Measurements from ENCODE around the gene SPNS3. TPM values are rescaled to one million over a fixed set of nuclear protein-coding genes. Genes with fewer than 3 reads are reported as not detected.

The SPNS3 gene
- total and polyA plus RNA-seq, 2 of the 4 experiments (the other 2 are of a cell fraction): 0.18 TPM; not detected in 1

DNA sequence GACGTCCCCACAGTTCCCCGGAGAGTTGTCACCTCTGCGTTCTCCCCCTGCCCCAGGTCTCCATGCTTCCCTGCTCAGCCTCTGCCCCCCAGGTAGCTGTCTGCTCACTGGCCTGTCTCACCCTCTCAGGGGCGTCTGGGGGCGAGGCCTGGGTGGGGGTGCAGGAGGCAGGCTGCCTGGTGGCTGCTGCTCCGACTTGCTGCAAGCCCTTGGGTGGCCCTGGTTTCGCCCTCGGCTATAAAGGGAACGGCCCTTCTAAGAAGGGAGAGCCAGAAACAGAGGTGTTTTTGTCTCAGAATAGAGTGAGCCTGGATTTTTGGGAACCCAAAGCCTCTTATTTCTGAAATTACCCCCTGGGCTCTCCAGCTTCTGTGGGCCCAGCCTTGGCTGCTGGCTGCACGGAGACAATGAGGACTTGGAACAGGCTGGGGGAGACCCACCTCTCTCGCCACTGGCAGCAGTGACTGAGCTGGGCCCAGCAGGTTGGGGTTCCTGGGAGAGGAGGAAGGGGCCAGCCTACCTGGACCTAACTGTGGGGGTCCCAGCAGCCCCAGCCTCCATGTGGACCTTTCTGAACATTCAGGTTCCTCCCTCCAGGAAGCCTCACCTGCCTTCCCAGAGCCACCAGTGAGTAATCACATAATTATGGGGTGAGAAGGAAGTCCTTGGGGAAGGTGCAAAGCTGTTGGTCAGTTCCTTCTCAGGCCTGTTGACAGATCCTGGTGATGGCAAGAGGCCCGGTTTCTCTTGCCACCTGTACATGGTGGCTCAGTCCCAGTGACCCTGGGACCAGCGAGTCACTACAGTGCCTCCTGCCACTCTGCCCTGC, 49.5 kb downstream of the SPNS3 start:
- Histone ChIP-seq H4K20me1 (ENCODE audit: insufficient read depth, low read length) (no peaks in the 10 kb centered on the region; the same call in 1 of the 2 replicates), H2AFZ (replicated peaks; ENCODE audit: low read length, poor library complexity) (no peak overlapping the region), H3K27ac (ENCODE audit: insufficient read depth, low read length) (no peak overlapping the region), H3K4me3 (ENCODE audit: insufficient read depth, low read depth, low read length) (no peak overlapping the region), H3K56ac (ENCODE audit: extremely low read depth, insufficient read depth, low read length) (no peak overlapping the region), H2AK9ac (replicated peaks; ENCODE audit: low read depth, low read length, poor library complexity) (no peak overlapping the region), H3K9me1 (ENCODE audit: insufficient read depth, low read length) (no peaks in the 10 kb centered on the region), H3K23ac (ENCODE audit: low read depth, low read length) (no peak overlapping the region), H2BK5ac (ENCODE audit: low read depth, low read length, poor library complexity, severe bottlenecking) (no peak overlapping the region), H2BK20ac (ENCODE audit: low read depth, low read length) (no peak overlapping the region), H3K4ac (ENCODE audit: low read depth, low read length) (no peak overlapping the region), H3K9ac (ENCODE audit: low read depth, low read length) (no peak overlapping the region), H4K8ac (ENCODE audit: low read depth in 2 of 2, low read length in 2 of 2) (no peak overlapping the region), H4K91ac (ENCODE audit: insufficient read depth, low read depth, low read length) (no peak overlapping the region), H3K9me3 (ENCODE audit: control insufficient read depth, insufficient read depth, low read length) (no peaks in the 10 kb centered on the region), H3K4me2 (ENCODE audit: low read depth, low read length) (no peak overlapping the region), H2BK15ac (ENCODE audit: low read depth, low read length) (no peak overlapping the region), H3K27me3 (ENCODE audit: control insufficient read depth, insufficient read depth, low read length) (peaks cover 38% of the 10 kb centered on the region; the same call in 1 of the 2 replicates), H4K5ac (ENCODE audit: low read depth, low read length) (no peak overlapping the region), H3K18ac (ENCODE audit: low read depth, low read length) (no peak overlapping the region), H3K14ac (replicated peaks; ENCODE audit: low read depth, low read length) (no peak overlapping the region), H2AK5ac (ENCODE audit: low read depth, low read length) (no peak overlapping the region), H3K36me3 (ENCODE audit: control insufficient read depth, insufficient read depth, low read length) (no peaks in the 10 kb centered on the region), H3K79me1 (ENCODE audit: low read depth in 1 of 2, low read length in 2 of 2) (no peaks in the 10 kb centered on the region), H2BK120ac (ENCODE audit: low read depth, low read length) (no peak overlapping the region), H3K4me1 (ENCODE audit: control insufficient read depth, insufficient read depth, low read length) (no peaks in the 10 kb centered on the region)
- no TSS peak for BruUV-seq (replicated peaks)
- ATAC-seq (ENCODE audit: low read depth) (no peak), DNase-seq (no peak)
- intact Hi-C loops (cut with micrococcal nuclease): no loop called here
- dilution Hi-C loops (cut with HindIII; ENCODE audit: low sequenced_read_pairs, unreplicated experiment): no loop called here
- in situ Hi-C loops (cut with MboI; ENCODE audit: low sequenced_read_pairs): no loop called here
- ChIA-PET CTCF (no interaction called here), POLR2A (ENCODE audit: unreplicated experiment) (no interaction called here)
- 40% methylated on average over 4 of the region's 13 CpGs; no CpG with 5 or more reads in 1 of the 2 experiments for WGBS, 2 experiments (ENCODE audit: extremely low coverage in 2 of 2, insufficient read length in 1 of 2)
- TF ChIP-seq BHLHE40 (IDR thresholded peaks at IDR 0.05; ENCODE audit: low read depth, low read length) (no peak), MXI1 (IDR thresholded peaks at IDR 0.05; ENCODE audit: borderline replicate concordance, low read depth, low read length) (no peak), MAZ (IDR thresholded peaks at IDR 0.05; ENCODE audit: borderline replicate concordance, low read depth, low read length) (no peak), SMC3 (IDR thresholded peaks at IDR 0.05; ENCODE audit: low read depth, low read length) (no peak), NFE2L2 (IDR thresholded peaks at IDR 0.05; ENCODE audit: low read depth, low read length) (no peak), FOS (IDR thresholded peaks at IDR 0.05; ENCODE audit: low read depth, low read length) (no peak), CHD1 (IDR thresholded peaks at IDR 0.05; ENCODE audit: low read depth, low read length) (no peak), RCOR1 (IDR thresholded peaks at IDR 0.05; ENCODE audit: insufficient replicate concordance, low read length) (no peak), CTCF (conservative IDR thresholded peaks at IDR 0.05; ENCODE audit: low read depth, low read length) (no peak), POLR2A (IDR thresholded peaks at IDR 0.05; ENCODE audit: low read depth, low read length) (no peak), MAFK (IDR thresholded peaks at IDR 0.05; ENCODE audit: low read depth, low read length) (no peak), RAD21 (IDR thresholded peaks at IDR 0.05; ENCODE audit: low read length) (no peak), USF2 (IDR thresholded peaks at IDR 0.05; ENCODE audit: low read depth, low read length) (no peak), CEBPB (IDR thresholded peaks at IDR 0.05; ENCODE audit: low read depth, low read length) (no peak)
- TF ChIP-seq, protein P1, sequence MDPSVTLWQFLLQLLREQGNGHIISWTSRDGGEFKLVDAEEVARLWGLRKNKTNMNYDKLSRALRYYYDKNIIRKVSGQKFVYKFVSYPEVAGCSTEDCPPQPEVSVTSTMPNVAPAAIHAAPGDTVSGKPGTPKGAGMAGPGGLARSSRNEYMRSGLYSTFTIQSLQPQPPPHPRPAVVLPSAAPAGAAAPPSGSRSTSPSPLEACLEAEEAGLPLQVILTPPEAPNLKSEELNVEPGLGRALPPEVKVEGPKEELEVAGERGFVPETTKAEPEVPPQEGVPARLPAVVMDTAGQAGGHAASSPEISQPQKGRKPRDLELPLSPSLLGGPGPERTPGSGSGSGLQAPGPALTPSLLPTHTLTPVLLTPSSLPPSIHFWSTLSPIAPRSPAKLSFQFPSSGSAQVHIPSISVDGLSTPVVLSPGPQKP (IDR thresholded peaks at IDR 0.05; ENCODE audit: borderline replicate concordance, low read depth, low read length): no peak

All from IMR-90 (cell line).